ENCODE results near the gene EPHB2. TPM values are rescaled to one million over a fixed set of nuclear protein-coding genes. Genes with fewer than 3 reads are reported as not detected.
"Not testable (repeated sequence)": the region's sequence is repeated elsewhere in the genome, so short reads cannot be mapped to it uniquely, and the experiment has no call there.

Gene EPHB2
- total RNA-seq, 1 donor from 2014 or later, result not detected

GRCh38 chr1:22944346-22945055 is 233.9 kb downstream of the EPHB2 start:
- H3K4me1 Mint-ChIP-seq (ENCODE audit: low read depth), result no peaks in the 10 kb centered on the region
- peaks cover 8% of the 10 kb centered on the region for H3K27me3 Mint-ChIP-seq (ENCODE audit: low read depth)
- intact Hi-C loops (cut with micrococcal nuclease), result no loop called here
- no peak overlapping the region for H3K4me3 Mint-ChIP-seq (ENCODE audit: low read depth)
- H3K36me3 Mint-ChIP-seq (ENCODE audit: low read depth), result no peaks in the 10 kb centered on the region
- no peak for DNase-seq (ENCODE audit: low spot score)
- no peak overlapping the region for H3K27ac Mint-ChIP-seq
- peaks cover 12% of the 10 kb centered on the region for H3K9me3 Mint-ChIP-seq

GRCh38 chr1:22945171-22945570 is 234.5 kb downstream of the EPHB2 start:
- H3K9me3 Mint-ChIP-seq, result peaks cover 12% of the 10 kb centered on the region
- H3K4me1 Mint-ChIP-seq (ENCODE audit: low read depth); H3K27me3 Mint-ChIP-seq (ENCODE audit: low read depth); H3K27ac Mint-ChIP-seq; H3K36me3 Mint-ChIP-seq (ENCODE audit: low read depth); DNase-seq (ENCODE audit: low spot score); intact Hi-C loops (cut with micrococcal nuclease); H3K4me3 Mint-ChIP-seq (ENCODE audit: low read depth): not testable (repeated sequence)

- H3K27me3 Mint-ChIP-seq (ENCODE audit: low read depth), result peaks cover 28% of the 10 kb centered on the region
- H3K36me3 Mint-ChIP-seq (ENCODE audit: low read depth), result no peaks in the 10 kb centered on the region
- DNase-seq (ENCODE audit: low spot score), result no peak
- intact Hi-C loops (cut with micrococcal nuclease), result no loop called here
- H3K27ac Mint-ChIP-seq, result no peak overlapping the region
- H3K4me3 Mint-ChIP-seq (ENCODE audit: low read depth), result no peak overlapping the region
- no peaks in the 10 kb centered on the region for H3K9me3 Mint-ChIP-seq
- no peaks in the 10 kb centered on the region for H3K4me1 Mint-ChIP-seq (ENCODE audit: low read depth)
Measured at GRCh38 chr1:22949822-22950331, 239.2 kb downstream of the EPHB2 start.

GRCh38 chr1:22951796-22952195 is 241.2 kb downstream of the EPHB2 start:
- H3K4me1 Mint-ChIP-seq (ENCODE audit: low read depth), result no peaks in the 10 kb centered on the region
- H3K9me3 Mint-ChIP-seq, result no peaks in the 10 kb centered on the region
- H3K27me3 Mint-ChIP-seq (ENCODE audit: low read depth), result peaks cover 33% of the 10 kb centered on the region
- no peak overlapping the region for H3K27ac Mint-ChIP-seq
- no peak for DNase-seq (ENCODE audit: low spot score)
- intact Hi-C loops (cut with micrococcal nuclease), result no loop called here
- H3K4me3 Mint-ChIP-seq (ENCODE audit: low read depth), result no peak overlapping the region
- H3K36me3 Mint-ChIP-seq (ENCODE audit: low read depth), result no peaks in the 10 kb centered on the region

- intact Hi-C loops (cut with micrococcal nuclease), result no loop called here
- Mint-ChIP-seq H3K36me3 (ENCODE audit: low read depth) (no peaks in the 10 kb centered on the region), H3K4me3 (ENCODE audit: low read depth) (no peak overlapping the region), H3K9me3 (no peaks in the 10 kb centered on the region), H3K4me1 (ENCODE audit: low read depth) (no peaks in the 10 kb centered on the region), H3K27ac (no peak overlapping the region), H3K27me3 (ENCODE audit: low read depth) (peaks cover 33% of the 10 kb centered on the region)
- no peak for DNase-seq (ENCODE audit: low spot score)
Measured at GRCh38 chr1:22952694-22953056, 242.0 kb downstream of the EPHB2 start.

- no peaks in the 10 kb centered on the region for H3K9me3 Mint-ChIP-seq
- no peak overlapping the region for H3K27ac Mint-ChIP-seq
- H3K4me1 Mint-ChIP-seq (ENCODE audit: low read depth), result no peaks in the 10 kb centered on the region
- peaks cover 32% of the 10 kb centered on the region for H3K27me3 Mint-ChIP-seq (ENCODE audit: low read depth)
- intact Hi-C loops (cut with micrococcal nuclease), result no loop called here
- no peak overlapping the region for H3K4me3 Mint-ChIP-seq (ENCODE audit: low read depth)
- DNase-seq (ENCODE audit: low spot score), result no peak
- no peaks in the 10 kb centered on the region for H3K36me3 Mint-ChIP-seq (ENCODE audit: low read depth)
Measured at GRCh38 chr1:22953057-22953739, 242.6 kb downstream of the EPHB2 start.

GRCh38 chr1:22953740-22954141 is 243.1 kb downstream of the EPHB2 start:
- intact Hi-C loops (cut with micrococcal nuclease), result no loop called here
- Mint-ChIP-seq H3K9me3 (no peaks in the 10 kb centered on the region), H3K36me3 (ENCODE audit: low read depth) (no peaks in the 10 kb centered on the region), H3K27me3 (ENCODE audit: low read depth) (peaks cover 26% of the 10 kb centered on the region), H3K27ac (no peak overlapping the region), H3K4me3 (ENCODE audit: low read depth) (no peak overlapping the region), H3K4me1 (ENCODE audit: low read depth) (no peaks in the 10 kb centered on the region)
- DNase-seq (ENCODE audit: low spot score), result no peak

GRCh38 chr1:22955146-22955545 is 244.5 kb downstream of the EPHB2 start:
- H3K4me1 Mint-ChIP-seq (ENCODE audit: low read depth), result no peaks in the 10 kb centered on the region
- no peak for DNase-seq (ENCODE audit: low spot score)
- no peak overlapping the region for H3K27ac Mint-ChIP-seq
- H3K4me3 Mint-ChIP-seq (ENCODE audit: low read depth), result no peak overlapping the region
- no peaks in the 10 kb centered on the region for H3K9me3 Mint-ChIP-seq
- H3K27me3 Mint-ChIP-seq (ENCODE audit: low read depth), result peaks cover 23% of the 10 kb centered on the region
- intact Hi-C loops (cut with micrococcal nuclease), result no loop called here
- H3K36me3 Mint-ChIP-seq (ENCODE audit: low read depth), result no peaks in the 10 kb centered on the region

- no peak overlapping the region for H3K4me3 Mint-ChIP-seq (ENCODE audit: low read depth)
- intact Hi-C loops (cut with micrococcal nuclease), result no loop called here
Measured at GRCh38 chr1:22957066-22957465, 246.4 kb downstream of the EPHB2 start.

GRCh38 chr1:22958556-22958955 is 247.9 kb downstream of the EPHB2 start:
- H3K27me3 Mint-ChIP-seq (ENCODE audit: low read depth), result peaks cover 13% of the 10 kb centered on the region
- no peak for DNase-seq (ENCODE audit: low spot score)
- no peaks in the 10 kb centered on the region for H3K36me3 Mint-ChIP-seq (ENCODE audit: low read depth)

More at GRCh38 chr1:22957066-22957465, 246.4 kb downstream of the EPHB2 start:
- Mint-ChIP-seq H3K27ac (no peak overlapping the region), H3K9me3 (no peaks in the 10 kb centered on the region), H3K27me3 (ENCODE audit: low read depth) (peaks cover 15% of the 10 kb centered on the region), H3K36me3 (ENCODE audit: low read depth) (no peaks in the 10 kb centered on the region), H3K4me1 (ENCODE audit: low read depth) (no peaks in the 10 kb centered on the region)
- no peak for DNase-seq (ENCODE audit: low spot score)

GRCh38 chr1:22959545-22960360 is 249.1 kb downstream of the EPHB2 start:
- H3K27me3 Mint-ChIP-seq (ENCODE audit: low read depth), result peaks cover 4% of the 10 kb centered on the region
- no peak overlapping the region for H3K4me3 Mint-ChIP-seq (ENCODE audit: low read depth)
- no peak overlapping the region for H3K27ac Mint-ChIP-seq
- DNase-seq (ENCODE audit: low spot score), result no peak
- intact Hi-C loops (cut with micrococcal nuclease), result no loop called here
- H3K9me3 Mint-ChIP-seq, result no peaks in the 10 kb centered on the region
- no peaks in the 10 kb centered on the region for H3K4me1 Mint-ChIP-seq (ENCODE audit: low read depth)
- no peaks in the 10 kb centered on the region for H3K36me3 Mint-ChIP-seq (ENCODE audit: low read depth)

More at GRCh38 chr1:22958556-22958955, 247.9 kb downstream of the EPHB2 start:
- Mint-ChIP-seq H3K27ac (no peak overlapping the region), H3K9me3 (no peaks in the 10 kb centered on the region), H3K4me3 (ENCODE audit: low read depth) (no peak overlapping the region), H3K4me1 (ENCODE audit: low read depth) (no peaks in the 10 kb centered on the region)
- intact Hi-C loops (cut with micrococcal nuclease), result no loop called here

GRCh38 chr1:22962558-22962957 is 251.9 kb downstream of the EPHB2 start:
- no peak for DNase-seq (ENCODE audit: low spot score)
- peaks cover 6% of the 10 kb centered on the region for H3K27me3 Mint-ChIP-seq (ENCODE audit: low read depth)
- H3K4me3 Mint-ChIP-seq (ENCODE audit: low read depth), result no peak overlapping the region
- H3K9me3 Mint-ChIP-seq, result no peaks in the 10 kb centered on the region
- intact Hi-C loops (cut with micrococcal nuclease), result no loop called here
- no peaks in the 10 kb centered on the region for H3K36me3 Mint-ChIP-seq (ENCODE audit: low read depth)
- H3K27ac Mint-ChIP-seq, result no peak overlapping the region
- H3K4me1 Mint-ChIP-seq (ENCODE audit: low read depth), result no peaks in the 10 kb centered on the region

Measured in activated T-helper 2 cell treated with anti-CD3 and anti-CD28 coated beads, Interferon-gamma antibody, Interleukin-2, Interleukin-4, amounts not matched to agents 10 μg/mL and 5 μg/mL and 100 μg/mL, durations not matched to agents 14 hours and 24 hours and 36 hours (primary cell).